Camera-type eye (tissue), 1 donor: ENCODE measurements around the gene MARS1. TPM values are rescaled to one million over a fixed set of nuclear protein-coding genes. Genes with fewer than 3 reads are reported as not detected.

ENCODE experiments used
- total RNA-seq: library from RNA; depleted of rRNA; stranded (reverse); fragments of >200 nt; gene quantifications from one replicate; pipeline ENCODE4 v1.2.3, GENCODE V29; 2014

The MARS1 gene
- 78.5 TPM for total RNA-seq

GRCh38 chr12:57487597-57488401 lies at the start of gene MARS1:
MARS1 (plus strand) TSS chr12:57488068; CDS start chr12:57488091, 23 bp downstream.

GRCh38 chr12:57454566-57455373 lies 33.1 kb upstream of the MARS1 start, which contains the start of gene INHBE:
INHBE (plus strand) TSS chr12:57455307; CDS start chr12:57455537, 230 bp downstream.

GRCh38 chr12:57459750-57460467 lies 28.0 kb upstream of the MARS1 start, which contains the start of gene GLI1:
GLI1 (plus strand) TSS chr12:57459785; CDS start chr12:57463692, 3,907 bp downstream.

GRCh38 chr12:57479376-57480115 lies 8.3 kb upstream of the MARS1 start, which contains the start of gene ARHGAP9:
ARHGAP9 (minus strand) TSS chr12:57479866; CDS start chr12:57479406, 460 bp downstream.

GRCh38 chr12:57520053-57520818 lies 32.4 kb downstream of the MARS1 start, which contains the start of gene DDIT3:
DDIT3 (minus strand) TSS chr12:57520514; CDS start chr12:57517406, 3,108 bp downstream.

GRCh38 chr12:57522011-57522886 lies 34.4 kb downstream of the MARS1 start, which contains the start of gene MBD6:
MBD6 (plus strand) TSS chr12:57522824; CDS start chr12:57524304, 1,480 bp downstream.

GRCh38 chr12:57546438-57547287 lies 58.8 kb downstream of the MARS1 start, which contains the start of gene DCTN2:
DCTN2 (minus strand) TSS chr12:57547192; CDS start chr12:57547063, 129 bp downstream.

GRCh38 chr12:57549909-57550640 lies 62.2 kb downstream of the MARS1 start, which contains the start of gene KIF5A:
KIF5A (plus strand) TSS chr12:57550044; CDS start chr12:57550272, 228 bp downstream.

Other genes with a start within 250 kb of the MARS1 start
- 55.6 TPM for gene STAC3, start 236.9 kb upstream of the MARS1 start, total RNA-seq
- gene R3HDM2, start 57.0 kb upstream of the MARS1 start, total RNA-seq = 55.9 TPM
- gene INHBC, start 53.3 kb upstream of the MARS1 start, total RNA-seq = not detected
- not detected for gene INHBE, start 32.8 kb upstream of the MARS1 start, total RNA-seq
- gene GLI1, start 28.3 kb upstream of the MARS1 start, total RNA-seq = 7.1 TPM
- gene ARHGAP9, start 8.2 kb upstream of the MARS1 start, total RNA-seq = 4.0 TPM
- 37.2 TPM for gene DDIT3, start 32.4 kb downstream of the MARS1 start, total RNA-seq
- gene MBD6, start 34.8 kb downstream of the MARS1 start, total RNA-seq = 52.1 TPM
- 174 TPM for gene DCTN2, start 59.1 kb downstream of the MARS1 start, total RNA-seq
- 30.1 TPM for gene KIF5A, start 62.0 kb downstream of the MARS1 start, total RNA-seq
- 24.8 TPM for gene PIP4K2C, start 103.1 kb downstream of the MARS1 start, total RNA-seq
- 69.5 TPM for gene DTX3, start 116.8 kb downstream of the MARS1 start, total RNA-seq
- gene ARHGEF25, start 123.4 kb downstream of the MARS1 start, total RNA-seq = 53.5 TPM
- 9.6 TPM for gene B4GALNT1, start 145.1 kb downstream of the MARS1 start, total RNA-seq
- gene OS9, start 206.1 kb downstream of the MARS1 start, total RNA-seq = 250 TPM